H1 (cell line): ENCODE data around the gene LDLRAP1. TPM values are rescaled to one million over a fixed set of nuclear protein-coding genes. Genes with fewer than 3 reads are reported as not detected.

Experiments used
- CBX5 ChIP-seq: fragments of 300-800, 300-1000 bp; sonication (generic); IDR thresholded peaks from 2 replicates; pipeline ENCODE4 v1.7.1; 2016; ENCODE audit warnings: antibody characterized with exemption, low read length, low read depth
- CHD2 ChIP-seq: IDR thresholded peaks from 2 replicates; pipeline ENCODE4 v1.6.1; 2012; ENCODE audit warnings: low read length, improper control_type of control experiment
- HDAC6 ChIP-seq: IDR thresholded peaks from one replicate; pipeline ENCODE4 v1.7.1; 2012; ENCODE audit warnings: low read depth, mild to moderate bottlenecking, inconsistent platforms, low read length, moderate library complexity
- NANOG ChIP-seq: IDR thresholded peaks from 2 replicates; pipeline ENCODE4 v1.6.1; 2011; ENCODE audit warnings: low read length, low read depth, mild to moderate bottlenecking, inconsistent platforms; ENCODE audit not compliant: insufficient read depth, poor library complexity, severe bottlenecking
- RAD21 ChIP-seq, 2 experiments: IDR thresholded peaks in 1 of 2; conservative IDR thresholded peaks in 1 of 2; 2 replicates each; pipeline ENCODE4 v1.6.1; 2011; ENCODE audit warnings: low read depth in 2 of 2, low read length in 2 of 2, improper control_type of control experiment in 1 of 2, inconsistent platforms in 1 of 2, mild to moderate bottlenecking in 1 of 2, moderate library complexity in 1 of 2
- SIN3A ChIP-seq, 2 experiments: IDR thresholded peaks in 1 of 2; conservative IDR thresholded peaks in 1 of 2; 2 replicates each; pipeline ENCODE4 v1.6.1; 2011 to 2012; ENCODE audit warnings: low read length in 2 of 2, improper control_type of control experiment in 1 of 2, low read depth in 1 of 2, mild to moderate bottlenecking in 1 of 2
- TAF7 ChIP-seq: optimal IDR thresholded peaks from 2 replicates; pipeline ENCODE3; 2011; ENCODE audit warnings: low read depth, mild to moderate bottlenecking, inconsistent platforms, low read length, moderate library complexity, borderline replicate concordance
- polyA plus RNA-seq, 7 experiments: library from polyadenylated mRNA; depleted of rRNA in 3 of 7; stranded (reverse) in 5 of 7; unstranded in 2 of 7; fragments of >200 nt in 5 of 7; fragments of 200-250 nt in 2 of 7; gene quantifications; 1 replicate in 5 of 7; 2 replicates in 1 of 7; 4 replicates in 1 of 7; pipeline versions ENCODE4 v1.2.1 to v1.2.3, GENCODE V29; 2011 to 2013; ENCODE audit warnings: missing spikeins in 2 of 7, mixed read lengths in 2 of 7
- total RNA-seq: library from RNA; stranded (reverse); fragmentation: NEBNext Ultra II Directional; extraction: Animal tissue kit (Norgen Biotek cat#: 25700); gene quantifications from 2 replicates; pipeline ENCODE4 v1.2.1, GENCODE V29; 2021

Gene LDLRAP1
- total and polyA plus RNA-seq, 2 of the 8 experiments (the other 6 are each of a cell fraction or from before 2014, with no cell fraction given): 12.8 to 13.2 TPM

DNA sequence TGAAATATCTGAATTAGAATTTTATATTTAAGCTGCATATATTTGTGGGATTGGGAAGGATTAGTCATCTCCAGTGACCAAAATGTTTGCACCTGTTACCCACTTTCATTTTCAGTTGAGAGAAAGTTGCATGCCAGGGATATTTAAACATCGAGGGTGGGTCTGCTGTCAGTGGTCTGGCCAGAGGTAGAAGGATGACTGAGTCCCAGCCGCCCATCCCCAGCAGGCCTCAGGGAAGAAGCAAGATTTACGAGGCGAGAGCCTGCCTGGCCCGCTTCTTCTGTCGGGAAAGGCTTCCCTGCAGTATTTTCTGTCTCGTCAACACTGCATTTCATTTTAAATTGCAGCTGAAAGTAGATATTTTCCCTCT lies 71.8 kb downstream of the LDLRAP1 start (continued):
- TF ChIP-seq HDAC6 (no peak), CBX5 (no peak), NANOG (no peak), RAD21 (IDR thresholded peaks at IDR 0.05 in 1 of 2, conservative IDR thresholded peaks at IDR 0.05 in 1 of 2; ENCODE audit: low read depth in 2 of 2, low read length in 2 of 2) (no peak), SIN3A (conservative IDR thresholded peaks at IDR 0.05 in 1 of 2, IDR thresholded peaks at IDR 0.05 in 1 of 2; ENCODE audit: low read depth in 1 of 2, low read length in 2 of 2) (no peak), CHD2 (no peak), TAF7 (no peak)
